SK-N-SH (cell line): Measurements from ENCODE around the gene GRPEL2. TPM values are rescaled to one million over a fixed set of nuclear protein-coding genes. Genes with fewer than 3 reads are reported as not detected.

Experiments
- CTCF ChIA-PET: fragments of 300-600, 350-600 bp; formaldehyde crosslinking; extraction: SDS; loops from one replicate; lab custom pipeline; 2021; lab: Yijun Ruan, JAX
- POLR2A ChIA-PET: fragments of 350-600 bp; sonication (Branson Sonifier 250); formaldehyde crosslinking; extraction: SDS; loops from one replicate; lab custom pipeline; 2020; ENCODE audit warnings: antibody characterized with exemption, inconsistent platforms; lab: Yijun Ruan, JAX
- DNase-seq: peaks from one replicate; pipeline ENCODE4 v3.0.0; 2012
- H2AFZ ChIP-seq: fragments of 200-600 bp; sonication (generic); 2 replicates; pipeline ENCODE4 v1.8.1; 2016; ENCODE audit warnings: antibody characterized with exemption, mild to moderate bottlenecking, low read depth
- H3F3A ChIP-seq: fragments of 200-600 bp; sonication (generic); replicated peaks from 2 replicates; pipeline ENCODE3; 2016; ENCODE audit warnings: antibody characterized with exemption, mild to moderate bottlenecking; ENCODE audit not compliant: insufficient read depth
- H3K27ac ChIP-seq, 2 experiments: fragments of 200-500 bp in 1 of 2; fragments of 200-600 bp in 1 of 2; sonication (Bioruptor generic) in 1 of 2; sonication (generic), shearing (Covaris generic) in 1 of 2; 2 replicates each; pipeline versions ENCODE4 v1.5.1 to v1.6.1; 2014 to 2016; ENCODE audit warnings: low read depth in 2 of 2, inconsistent platforms in 1 of 2, low read length in 1 of 2, mild to moderate bottlenecking in 1 of 2, mixed read lengths in 1 of 2
- H3K27me3 ChIP-seq: fragments of 200-600 bp; sonication (generic), shearing (Covaris generic); 2 replicates; pipeline ENCODE4 v1.6.1; 2016; ENCODE audit warnings: mixed run types; ENCODE audit not compliant: insufficient read depth
- H3K36me3 ChIP-seq, 2 experiments: fragments of 200-500 bp in 1 of 2; fragments of 200-600 bp in 1 of 2; sonication (Bioruptor generic) in 1 of 2; sonication (generic) in 1 of 2; replicated peaks in 1 of 2; 2 replicates each; pipeline versions ENCODE3 to v1.5.1; 2014 to 2016; ENCODE audit warnings: low read length in 1 of 2, mild to moderate bottlenecking in 1 of 2; ENCODE audit not compliant: insufficient read depth in 2 of 2, control insufficient read depth in 1 of 2
- H3K4me1 ChIP-seq, 2 experiments: fragments of 200-500 bp in 1 of 2; fragments of 200-600 bp in 1 of 2; sonication (Bioruptor generic) in 1 of 2; sonication (generic), shearing (Covaris generic) in 1 of 2; 2 replicates each; pipeline versions ENCODE4 v1.5.1 to v1.6.1; 2014 to 2016; ENCODE audit warnings: low read depth in 1 of 2, low read length in 1 of 2, mixed run types in 1 of 2; ENCODE audit not compliant: insufficient read depth in 2 of 2, control insufficient read depth in 1 of 2
- H3K4me2 ChIP-seq: fragments of 200-600 bp; sonication (generic), shearing (Covaris generic); 2 replicates; pipeline ENCODE4 v1.6.1; 2017; ENCODE audit warnings: mixed run types
- H3K4me3 ChIP-seq, 2 experiments: fragments of 200-500 bp in 1 of 2; fragments of 200-600 bp in 1 of 2; sonication (Bioruptor generic) in 1 of 2; sonication (generic), shearing (Covaris generic) in 1 of 2; 2 replicates each; pipeline versions ENCODE4 v1.5.1 to v1.8.1; 2014 to 2016; ENCODE audit warnings: low read depth in 2 of 2, inconsistent platforms in 1 of 2, low read length in 1 of 2, mild to moderate bottlenecking in 1 of 2, mixed read lengths in 1 of 2, moderate library complexity in 1 of 2
- H3K79me2 ChIP-seq: fragments of 200-600 bp; sonication (generic); 2 replicates; pipeline ENCODE4 v1.8.1; 2017; ENCODE audit warnings: mild to moderate bottlenecking; ENCODE audit not compliant: insufficient read depth
- H3K9ac ChIP-seq: fragments of 200-600 bp; sonication (generic); 2 replicates; pipeline ENCODE4 v1.6.1; 2017; ENCODE audit warnings: mixed run types
- H3K9me2 ChIP-seq: fragments of 200-600 bp; sonication (generic); 2 replicates; pipeline ENCODE4 v1.6.1; 2017; ENCODE audit warnings: mixed run types
- H3K9me3 ChIP-seq: fragments of 200-600 bp; sonication (generic); 2 replicates; pipeline ENCODE4 v1.6.1; 2017; ENCODE audit warnings: mixed run types, mild to moderate bottlenecking, moderate library complexity
- H4K20me1 ChIP-seq: fragments of 200-600 bp; sonication (generic); 2 replicates; pipeline ENCODE4 v1.6.1; 2017; ENCODE audit warnings: mild to moderate bottlenecking, mixed run types; ENCODE audit not compliant: insufficient read depth
- CTCF ChIP-seq: fragments of 200-600 bp; sonication (generic); IDR thresholded peaks from 2 replicates; pipeline ENCODE4 v1.6.1; 2017; ENCODE audit warnings: antibody characterized with exemption, mild to moderate bottlenecking, moderate library complexity
- EP300 ChIP-seq, 2 experiments: IDR thresholded peaks; 2 replicates each; pipeline versions ENCODE4 v1.4.0 to v1.6.1; 2012; ENCODE audit warnings: borderline replicate concordance in 1 of 2, low read depth in 1 of 2, low read length in 1 of 2
- EZH2phosphoT487 ChIP-seq: fragments of 200-600 bp; sonication (generic); IDR thresholded peaks from 2 replicates; pipeline ENCODE4 v1.6.1; 2017; ENCODE audit warnings: low read depth, mixed run types, mild to moderate bottlenecking, antibody characterized with exemption, moderate library complexity, borderline replicate concordance
- FOXJ3 ChIP-seq: sonication (generic); formaldehyde crosslinking; IDR thresholded peaks from 2 replicates; pipeline ENCODE4 v1.5.1; 2020; ENCODE audit warnings: mild to moderate bottlenecking, missing genetic modification reagents
- FOXM1 ChIP-seq: IDR thresholded peaks from 2 replicates; pipeline ENCODE4 v1.4.0; 2012; ENCODE audit warnings: low read depth, mild to moderate bottlenecking
- GABPA ChIP-seq: IDR thresholded peaks from 2 replicates; pipeline ENCODE4 v1.4.0; 2012; ENCODE audit warnings: low read depth, mild to moderate bottlenecking
- GATA2 ChIP-seq: sonication (generic); formaldehyde crosslinking; IDR thresholded peaks from 2 replicates; pipeline ENCODE4 v1.5.0; 2020; ENCODE audit warnings: mild to moderate bottlenecking, missing genetic modification reagents
- JUND ChIP-seq: IDR thresholded peaks from 2 replicates; pipeline ENCODE4 v1.4.0; 2012
- MEF2A ChIP-seq: IDR thresholded peaks from 2 replicates; pipeline ENCODE4 v1.4.0; 2012; ENCODE audit warnings: low read depth, borderline replicate concordance
- MXI1 ChIP-seq: IDR thresholded peaks from 2 replicates; pipeline ENCODE4 v1.6.1; 2012; ENCODE audit warnings: mild to moderate bottlenecking, low read depth, low read length, improper control_type of control experiment
- NFIC ChIP-seq: IDR thresholded peaks from 2 replicates; pipeline ENCODE4 v1.4.0; 2012; ENCODE audit warnings: borderline replicate concordance
- NRF1 ChIP-seq: IDR thresholded peaks from 2 replicates; pipeline ENCODE4 v1.6.1; 2012; ENCODE audit warnings: low read depth, mild to moderate bottlenecking, low read length
- PBX3 ChIP-seq: IDR thresholded peaks from 2 replicates; pipeline ENCODE4; 2012
- RAD21 ChIP-seq: IDR thresholded peaks from 2 replicates; pipeline ENCODE4 v1.6.1; 2012; ENCODE audit warnings: mild to moderate bottlenecking, low read length
- REST ChIP-seq: IDR thresholded peaks from 2 replicates; pipeline ENCODE4 v1.6.1; 2012; ENCODE audit warnings: mild to moderate bottlenecking, low read depth, low read length, moderate library complexity
- RFX5 ChIP-seq: IDR thresholded peaks from 2 replicates; pipeline ENCODE4 v1.6.1; 2012; ENCODE audit warnings: mild to moderate bottlenecking, improper control_type of control experiment, low read length
- RXRA ChIP-seq: IDR thresholded peaks from 2 replicates; pipeline ENCODE4 v1.4.0; 2012; ENCODE audit warnings: low read depth, mild to moderate bottlenecking, borderline replicate concordance
- SIN3A ChIP-seq: IDR thresholded peaks from 2 replicates; pipeline ENCODE4 v1.6.1; 2012; ENCODE audit warnings: low read depth, mild to moderate bottlenecking, low read length, moderate library complexity, borderline replicate concordance
- SMC3 ChIP-seq: IDR thresholded peaks from 2 replicates; pipeline ENCODE4 v1.6.1; 2012; ENCODE audit warnings: low read depth, low read length, improper control_type of control experiment
- TAF1 ChIP-seq: IDR thresholded peaks from 2 replicates; pipeline ENCODE4 v1.6.1; 2012; ENCODE audit warnings: low read depth, mild to moderate bottlenecking, low read length, moderate library complexity, borderline replicate concordance
- USF2 ChIP-seq: fragments of 150-350 bp; IDR thresholded peaks from 2 replicates; pipeline ENCODE4 v1.6.1; 2017; ENCODE audit warnings: antibody characterized with exemption, low read length, low read depth, borderline replicate concordance
- YY1 ChIP-seq: IDR thresholded peaks from 2 replicates; pipeline ENCODE4 v1.4.0; 2012; ENCODE audit warnings: low read depth, mild to moderate bottlenecking
- WGBS: methylation state at CpG from one replicate; pipeline ENCODE4 v1.1.6; 2017; ENCODE audit warnings: low lambda C conversion rate; 5-methylcytosine and 5-hydroxymethylcytosine counted together
- polyA plus RNA-seq, 3 experiments: library from polyadenylated mRNA; depleted of rRNA; stranded (reverse); fragments of >200 nt; gene quantifications; 2 replicates each; pipeline ENCODE4 v1.2.3, GENCODE V29; 2012

The GRPEL2 gene
- polyA plus RNA-seq, 1 of the 3 experiments (the other 2 are of a cell fraction) = 4.6 TPM

DNA sequence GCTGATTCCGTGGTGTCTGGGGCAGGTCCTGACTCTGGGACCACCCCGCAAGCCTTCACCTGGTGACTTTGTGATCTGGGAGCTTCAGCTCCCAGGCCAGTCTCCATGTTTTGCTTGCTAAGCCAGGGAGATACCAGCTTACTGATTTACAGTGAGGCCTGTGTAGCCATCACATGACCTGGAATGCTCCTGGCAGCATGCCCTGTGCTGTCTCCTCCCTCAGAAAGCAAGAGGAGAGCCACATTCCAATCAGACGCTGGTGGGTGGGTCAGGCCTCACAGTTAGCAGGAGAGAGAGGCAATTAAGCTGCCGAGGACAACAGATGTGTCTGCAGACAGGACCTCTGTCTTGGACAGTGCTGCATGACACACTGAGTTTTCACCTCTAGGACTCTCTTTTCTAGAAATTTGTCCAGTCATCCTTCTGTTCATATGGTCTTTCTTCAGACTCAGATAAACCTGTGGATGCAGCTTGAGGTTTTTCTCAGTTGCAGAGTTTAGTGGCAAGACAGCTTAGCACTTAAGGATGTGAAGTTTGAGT is 24.4 kb upstream of the GRPEL2 start (continued):
- peak; percentile 88; the same call in 1 of the 2 replicates for TF ChIP-seq MXI1
- no peak for TF ChIP-seq FOXJ3 (CRISPR knock-in tag)
- 0 out of 2 replicates have a peak, but pooled peaks have one; percentile 14 for TF ChIP-seq SIN3A
- TF ChIP-seq TAF1 = peak; percentile 53; the same call in 1 of the 2 replicates
- no peak for TF ChIP-seq GATA2
- no peak for TF ChIP-seq JUND
- no peak for TF ChIP-seq PBX3
- TF ChIP-seq MEF2A = no peak
- peak; percentile 74 for TF ChIP-seq USF2
- peak in 1 of 2 experiments; percentile 42; a peak in 1 of 4 replicates for TF ChIP-seq EP300 (IDR thresholded peaks at IDR 0.05; ENCODE audit: borderline replicate concordance in 1 of 2, low read depth in 1 of 2, low read length in 1 of 2)
- peak; percentile 81 for TF ChIP-seq NFIC
- TF ChIP-seq FOXM1 = no peak
- no peak for TF ChIP-seq EZH2phosphoT487
- TF ChIP-seq RAD21 = no peak
- TF ChIP-seq, all 33 proteins: peak for 13

DNA sequence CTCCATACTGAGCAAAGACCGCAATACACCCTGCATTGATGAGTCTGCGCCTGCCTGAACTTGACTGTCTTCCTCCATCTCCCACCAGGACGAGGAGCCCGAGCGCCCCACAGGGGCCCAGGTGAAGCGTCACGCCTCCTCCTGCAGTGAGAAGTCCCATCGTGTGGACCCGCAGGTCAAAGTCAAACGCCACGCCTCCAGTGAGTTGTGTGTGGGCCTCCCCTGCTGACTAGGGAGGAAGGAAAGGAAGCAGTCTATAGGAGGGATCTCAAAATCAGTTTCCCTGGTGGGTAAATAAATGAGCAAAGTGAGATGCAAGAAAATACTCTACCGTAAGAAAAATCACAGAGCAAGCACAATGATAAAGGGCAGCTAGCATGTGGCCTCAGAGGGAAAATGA is 22.8 kb upstream of the GRPEL2 start:
- ChIA-PET CTCF (interaction anchor here (1.3 to 9.4 kb wide), 4 partner anchors 43 to 112 kb away, joined by 3 to 120 read pairs (median 4); no protein-coding TSS in a partner anchor), POLR2A (interaction anchor here (0.7 to 1.4 kb wide), 2 partner anchors 22 to 36 kb away, joined by 3 read pairs; partner anchors contain the start of gene PCYOX1L)
- WGBS = 97% methylated on average over 12 of the region's 12 CpGs

More for the DNA sequence above, 22.8 kb upstream of the GRPEL2 start:
- Histone ChIP-seq H2AFZ (no peak overlapping the region), H3K4me1 (peaks cover 20 to 22% of the 10 kb centered on the region in 2 experiments), H3K27ac (no peak overlapping the region)
- TF ChIP-seq MXI1 (no peak), MEF2A (no peak), JUND (no peak), GABPA (no peak), PBX3 (no peak), RXRA (no peak), CTCF (no peak), EP300 (IDR thresholded peaks at IDR 0.05; ENCODE audit: borderline replicate concordance in 1 of 2, low read depth in 1 of 2, low read length in 1 of 2) (no peak), NRF1 (no peak), REST (no peak), SMC3 (no peak), RFX5 (no peak), NFIC (no peak), YY1 (no peak), RAD21 (no peak), FOXM1 (no peak)
- TF ChIP-seq, all 33 proteins: peak for 0
- no peak for DNase-seq
- Histone ChIP-seq H3K9ac (no peak overlapping the region), H3K79me2 (no peaks in the 10 kb centered on the region), H3K36me3 (no peaks in the 10 kb centered on the region), H3K4me3 (no peak overlapping the region), H3K9me3 (no peaks in the 10 kb centered on the region), H3K4me2 (no peak overlapping the region), H4K20me1 (no peaks in the 10 kb centered on the region), H3F3A (peaks cover 22% of the 10 kb centered on the region), H3K27me3 (no peaks in the 10 kb centered on the region), H3K9me2 (no peaks in the 10 kb centered on the region)
